AG08395 (cell line): ENCODE measurements around the gene MAGED2.
"Not testable (repeated sequence)": the region's sequence is repeated elsewhere in the genome, so short reads cannot be mapped to it uniquely, and the experiment has no call there.

Experiments used
- DNase-seq: peaks from one replicate; pipeline ENCODE4 v3.0.0; 2012; ENCODE audit warnings: mixed read lengths, low spot score

MAGED2 gene

DNA sequence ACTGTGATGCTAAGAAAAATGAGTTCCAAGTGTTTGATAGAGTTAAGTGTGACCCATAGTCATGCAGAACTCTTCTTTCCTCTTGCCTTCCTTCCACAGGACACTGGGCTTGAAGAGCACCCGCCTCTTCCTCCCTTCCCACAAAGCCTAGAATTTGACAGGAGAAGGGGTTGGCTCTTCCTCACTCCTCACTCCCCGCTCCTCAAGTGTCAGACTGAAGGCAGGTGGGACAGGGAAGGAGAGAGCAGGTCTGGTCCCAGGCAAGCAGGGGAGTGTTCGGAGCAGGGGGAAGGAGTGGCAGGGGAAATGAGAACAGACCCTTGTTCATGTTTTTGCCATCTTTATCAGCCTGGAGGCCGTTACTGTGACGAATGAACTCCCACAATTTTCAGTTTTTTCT lies 10.7 kb downstream of the MAGED2 start:
- no peak for DNase-seq

DNA sequence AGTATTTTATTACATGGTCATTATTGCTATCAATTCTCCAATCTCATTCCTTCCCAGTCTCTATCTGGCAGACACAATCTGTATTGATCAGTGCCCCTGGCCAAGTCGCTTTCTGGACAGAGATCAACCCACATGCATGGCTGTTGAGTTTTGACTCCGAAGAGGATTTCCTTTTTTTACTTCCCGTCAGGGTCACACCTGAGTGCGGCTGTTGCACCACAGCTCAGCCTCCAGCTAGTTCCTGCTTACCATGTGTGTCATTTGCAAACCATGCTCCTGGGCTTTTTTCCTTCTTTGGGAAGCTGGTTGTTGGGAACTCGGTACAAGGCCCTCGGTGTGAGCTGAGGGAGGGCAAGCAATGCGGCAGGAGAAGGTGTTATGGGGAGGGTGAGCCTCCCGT lies 11.7 kb downstream of the MAGED2 start:
- DNase-seq: no peak

DNA sequence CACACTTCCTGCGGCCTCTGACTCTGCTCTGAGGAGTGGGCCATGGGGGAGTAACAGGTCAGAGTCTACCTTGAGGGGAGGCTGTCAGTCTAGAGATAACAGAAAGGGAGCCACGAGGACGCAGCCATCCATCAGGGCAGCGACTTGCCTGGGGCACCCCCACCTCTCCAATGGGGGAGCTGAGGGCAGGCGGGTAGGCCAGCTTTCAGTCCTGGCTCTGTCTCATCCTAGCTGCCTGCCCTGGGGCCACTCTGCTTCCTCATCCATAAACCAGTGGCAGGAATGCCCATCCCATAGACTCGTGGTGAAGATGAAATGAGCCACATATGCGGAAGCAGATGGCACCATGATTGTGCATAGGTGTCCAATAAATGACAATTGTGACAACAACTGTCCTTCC lies 13.2 kb downstream of the MAGED2 start:
- DNase-seq: no peak

DNA sequence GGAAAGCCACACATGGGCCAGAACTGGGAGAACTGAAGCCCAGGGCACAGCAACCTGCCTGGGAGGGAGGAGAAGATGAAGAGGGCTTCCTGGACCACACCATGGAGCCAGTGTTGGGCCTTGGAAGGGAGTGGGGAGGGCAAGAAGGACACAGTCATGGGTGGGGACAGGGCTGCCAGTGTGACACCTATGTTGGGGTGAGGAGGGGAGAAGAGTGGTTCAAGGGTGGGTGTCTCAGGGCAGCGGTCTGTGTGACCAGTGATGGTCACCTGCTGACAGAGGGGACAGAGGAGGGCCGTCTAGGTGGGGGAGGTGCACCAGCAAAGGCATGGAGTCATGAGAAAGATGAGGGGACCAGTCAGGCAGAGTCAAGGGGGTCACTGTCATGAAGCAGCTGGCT lies 13.8 kb downstream of the MAGED2 start:
- no peak for DNase-seq

DNA sequence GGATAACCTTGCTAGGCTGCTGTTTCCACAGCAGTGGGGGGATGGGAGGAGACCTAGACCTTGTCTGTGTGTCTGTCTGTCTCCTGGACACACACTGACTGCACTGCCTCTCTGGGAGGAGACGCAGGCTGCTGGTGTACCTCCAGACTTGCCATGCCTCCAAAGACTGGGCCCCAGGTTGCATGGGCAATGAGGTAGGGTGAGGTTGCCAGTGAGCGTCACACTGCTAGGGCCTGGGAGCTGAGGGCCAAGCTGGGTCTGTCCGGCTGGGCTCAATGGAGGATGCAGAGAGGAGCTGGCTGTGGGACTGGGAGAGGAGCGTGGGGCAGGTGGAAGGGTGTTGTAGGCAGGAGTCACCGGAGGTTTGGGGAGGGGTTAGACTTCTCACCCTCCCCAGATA lies 16.6 kb downstream of the MAGED2 start:
- no peak for DNase-seq

- DNase-seq: no peak
Observed at GRCh38 chrX:54824722-54825121, 17.2 kb downstream of the MAGED2 start.

- no peak for DNase-seq
Observed at GRCh38 chrX:54825716-54826438, 18.3 kb downstream of the MAGED2 start.

- DNase-seq: no peak
Observed at GRCh38 chrX:54826598-54826997, 19.1 kb downstream of the MAGED2 start.

GRCh38 chrX:54838583-54838982 lies 31.0 kb downstream of the MAGED2 start:
- DNase-seq: no peak

- DNase-seq: not testable (repeated sequence)
Observed at GRCh38 chrX:54841184-54841874, 33.8 kb downstream of the MAGED2 start.

DNA sequence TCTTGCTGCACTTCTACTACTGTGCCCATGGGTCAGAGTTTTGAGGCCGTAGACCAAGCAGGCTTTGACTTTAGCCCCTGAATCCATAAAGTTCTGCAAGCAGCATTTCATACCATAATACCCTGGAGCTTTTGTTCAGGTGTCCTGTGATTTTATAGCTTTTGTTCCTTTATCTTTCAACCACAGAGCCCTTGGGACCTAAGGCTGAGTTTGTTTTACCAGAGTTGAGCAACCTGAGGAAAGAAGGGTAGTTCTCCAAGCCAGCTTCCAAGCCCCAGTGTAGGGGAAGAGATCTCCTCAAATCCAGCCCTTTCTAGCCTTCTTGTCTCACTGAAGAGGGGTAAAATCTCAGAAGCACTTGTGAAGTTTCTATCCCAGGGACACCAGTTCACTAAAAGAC lies 35.1 kb downstream of the MAGED2 start:
- DNase-seq: no peak

DNA sequence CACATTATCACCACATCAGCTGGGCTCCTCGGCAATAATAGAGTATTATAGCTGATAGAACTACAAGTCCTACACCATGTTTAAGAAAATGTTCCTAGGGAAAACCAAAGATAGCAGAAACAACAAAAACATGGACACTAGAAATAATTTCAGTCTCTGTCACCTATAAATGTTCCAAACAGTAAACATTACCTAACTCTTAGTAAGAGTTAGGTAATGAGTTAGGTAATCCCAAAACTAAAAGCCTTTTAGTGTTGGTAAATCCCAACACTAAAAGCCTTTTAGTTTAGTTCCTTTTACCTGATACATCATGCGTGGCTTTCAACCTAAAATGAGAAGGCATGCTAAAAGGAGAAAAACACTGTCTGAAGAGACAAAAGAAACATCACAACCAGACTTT lies 35.5 kb downstream of the MAGED2 start:
- DNase-seq: no peak

- DNase-seq: not testable (repeated sequence)
Observed at GRCh38 chrX:54847700-54848099, 40.2 kb downstream of the MAGED2 start.

- DNase-seq: no peak
Observed at GRCh38 chrX:54865208-54865607, 57.7 kb downstream of the MAGED2 start.
